DOHH2 (cell line): ENCODE measurements around the gene TIAM2.

Experiments used
- H3F3A ChIP-seq: fragments of 200-600 bp; sonication (generic), shearing (Covaris generic); 2 replicates; pipeline ENCODE4 v1.6.0; 2016; ENCODE audit warnings: antibody characterized with exemption, mild to moderate bottlenecking; ENCODE audit not compliant: control insufficient read depth, insufficient read depth
- H3K27ac ChIP-seq: fragments of 200-600 bp; sonication (generic); 2 replicates; pipeline ENCODE4 v1.5.1; 2014; ENCODE audit warnings: low read depth, mild to moderate bottlenecking, low read length, moderate library complexity
- H3K27me3 ChIP-seq: fragments of 200-600 bp; sonication (generic); 2 replicates; pipeline ENCODE4 v1.6.1; 2014; ENCODE audit warnings: mild to moderate bottlenecking, low read length, mixed read lengths; ENCODE audit not compliant: control insufficient read depth
- H3K36me3 ChIP-seq: fragments of 200-600 bp; sonication (generic); 2 replicates; pipeline ENCODE4 v1.6.1; 2014; ENCODE audit warnings: mild to moderate bottlenecking, low read length, moderate library complexity, mixed read lengths; ENCODE audit not compliant: control insufficient read depth
- H3K4me1 ChIP-seq: fragments of 200-600 bp; sonication (generic); 2 replicates; pipeline ENCODE4 v1.6.1; 2014; ENCODE audit warnings: mild to moderate bottlenecking, low read length, mixed read lengths; ENCODE audit not compliant: control insufficient read depth
- H3K4me2 ChIP-seq: fragments of 200-600 bp; sonication (generic); 2 replicates; pipeline ENCODE4 v1.6.0; 2014; ENCODE audit warnings: mild to moderate bottlenecking, low read length, moderate library complexity
- H3K4me3 ChIP-seq: fragments of 200-600 bp; sonication (generic); 2 replicates; pipeline ENCODE4 v1.5.1; 2014; ENCODE audit warnings: mild to moderate bottlenecking, low read length, mixed read lengths
- H3K79me2 ChIP-seq: fragments of 200-600 bp; sonication (generic); 2 replicates; pipeline ENCODE4 v1.6.1; 2014; ENCODE audit warnings: mild to moderate bottlenecking, low read length, mixed read lengths; ENCODE audit not compliant: control insufficient read depth
- H3K9me2 ChIP-seq: fragments of 200-600 bp; sonication (generic); replicated peaks from 2 replicates; pipeline ENCODE4 v1.6.1; 2014; ENCODE audit warnings: mild to moderate bottlenecking, low read length, mixed read lengths; ENCODE audit not compliant: control insufficient read depth
- H3K9me3 ChIP-seq: fragments of 200-600 bp; sonication (generic); 2 replicates; pipeline ENCODE4 v1.6.1; 2014; ENCODE audit warnings: antibody characterized with exemption, low read length, mixed read lengths; ENCODE audit not compliant: control insufficient read depth, insufficient read depth
- H4K20me1 ChIP-seq: fragments of 200-600 bp; sonication (generic); 2 replicates; pipeline ENCODE4 v1.6.0; 2014; ENCODE audit warnings: low read depth, mild to moderate bottlenecking, antibody characterized with exemption, low read length, moderate library complexity; ENCODE audit not compliant: control insufficient read depth, insufficient read depth
- EZH2phosphoT487 ChIP-seq: fragments of 200-600 bp; sonication (generic); IDR thresholded peaks from 2 replicates; pipeline ENCODE4 v1.6.1; 2017; ENCODE audit warnings: borderline replicate concordance, mild to moderate bottlenecking, antibody characterized with exemption, low read length, moderate library complexity, mixed read lengths
- TF ChIP-seq, protein P1 (sequence below): fragments of 200-600 bp; sonication (generic); IDR thresholded peaks from one replicate; pipeline ENCODE4 v1.5.1; 2014; ENCODE audit warnings: antibody characterized with exemption, mild to moderate bottlenecking, low read depth, low read length; ENCODE audit not compliant: poor library complexity, severe bottlenecking

Gene TIAM2

DNA sequence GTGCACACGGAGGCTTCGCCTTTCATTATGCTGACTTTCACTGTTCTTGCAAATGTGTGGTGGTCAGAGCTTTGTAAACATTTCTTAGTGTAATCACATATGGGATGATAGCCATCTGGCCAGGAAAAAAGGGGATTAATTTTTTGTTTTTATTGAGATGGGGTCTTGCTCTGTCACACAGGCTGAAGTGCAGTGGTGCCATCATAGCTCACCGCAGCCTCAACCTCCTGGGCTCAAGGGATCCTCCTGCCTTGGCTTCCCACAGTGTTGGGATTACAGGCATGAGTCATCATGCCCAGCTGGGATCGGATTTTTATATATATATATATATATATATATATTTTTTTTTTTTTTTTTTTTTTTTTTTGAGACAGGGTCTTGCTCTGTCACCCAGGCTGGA, 11.0 kb upstream of the TIAM2 start:
- H3K4me3 ChIP-seq: no peak overlapping the region
- no peak for TF ChIP-seq EZH2phosphoT487
- TF ChIP-seq, protein P1, sequence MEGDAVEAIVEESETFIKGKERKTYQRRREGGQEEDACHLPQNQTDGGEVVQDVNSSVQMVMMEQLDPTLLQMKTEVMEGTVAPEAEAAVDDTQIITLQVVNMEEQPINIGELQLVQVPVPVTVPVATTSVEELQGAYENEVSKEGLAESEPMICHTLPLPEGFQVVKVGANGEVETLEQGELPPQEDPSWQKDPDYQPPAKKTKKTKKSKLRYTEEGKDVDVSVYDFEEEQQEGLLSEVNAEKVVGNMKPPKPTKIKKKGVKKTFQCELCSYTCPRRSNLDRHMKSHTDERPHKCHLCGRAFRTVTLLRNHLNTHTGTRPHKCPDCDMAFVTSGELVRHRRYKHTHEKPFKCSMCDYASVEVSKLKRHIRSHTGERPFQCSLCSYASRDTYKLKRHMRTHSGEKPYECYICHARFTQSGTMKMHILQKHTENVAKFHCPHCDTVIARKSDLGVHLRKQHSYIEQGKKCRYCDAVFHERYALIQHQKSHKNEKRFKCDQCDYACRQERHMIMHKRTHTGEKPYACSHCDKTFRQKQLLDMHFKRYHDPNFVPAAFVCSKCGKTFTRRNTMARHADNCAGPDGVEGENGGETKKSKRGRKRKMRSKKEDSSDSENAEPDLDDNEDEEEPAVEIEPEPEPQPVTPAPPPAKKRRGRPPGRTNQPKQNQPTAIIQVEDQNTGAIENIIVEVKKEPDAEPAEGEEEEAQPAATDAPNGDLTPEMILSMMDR: no peak
- H3K9me3 ChIP-seq: no peaks in the 10 kb centered on the region
- no peaks in the 10 kb centered on the region for H3K4me1 ChIP-seq
- H3K27ac ChIP-seq: no peak overlapping the region
- H3K27me3 ChIP-seq: no peaks in the 10 kb centered on the region
- no peaks in the 10 kb centered on the region for H3K79me2 ChIP-seq
- no peaks in the 10 kb centered on the region for H3F3A ChIP-seq
- no peaks in the 10 kb centered on the region for H4K20me1 ChIP-seq
- no peaks in the 10 kb centered on the region for H3K9me2 ChIP-seq
- no peaks in the 10 kb centered on the region for H3K36me3 ChIP-seq
- H3K4me2 ChIP-seq: no peak overlapping the region

DNA sequence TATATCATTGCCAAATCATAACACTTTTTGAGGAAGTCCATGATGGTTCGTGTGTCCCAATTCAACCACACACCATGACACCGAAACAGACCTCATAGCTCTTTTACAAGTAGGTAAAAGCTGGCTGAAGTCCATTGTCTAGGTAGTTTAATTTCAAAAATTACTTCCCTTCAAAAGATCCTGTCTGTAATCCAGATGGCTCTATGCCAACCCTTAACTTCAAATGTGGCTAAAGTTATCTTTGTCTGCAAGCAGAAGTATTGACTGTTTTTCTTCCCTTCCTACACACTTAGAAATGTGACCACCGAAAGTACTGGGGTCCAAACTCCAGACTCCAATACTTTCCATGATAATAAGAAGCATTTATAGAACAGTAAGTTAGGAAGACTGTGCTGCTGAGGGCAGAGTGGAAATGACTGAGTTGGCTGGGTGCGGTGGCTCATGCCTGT, 8.3 kb upstream of the TIAM2 start:
- TF ChIP-seq EZH2phosphoT487: no peak
- TF ChIP-seq, protein P1: no peak
- Histone ChIP-seq H3K4me1 (no peaks in the 10 kb centered on the region), H3K27ac (no peak overlapping the region)

DNA sequence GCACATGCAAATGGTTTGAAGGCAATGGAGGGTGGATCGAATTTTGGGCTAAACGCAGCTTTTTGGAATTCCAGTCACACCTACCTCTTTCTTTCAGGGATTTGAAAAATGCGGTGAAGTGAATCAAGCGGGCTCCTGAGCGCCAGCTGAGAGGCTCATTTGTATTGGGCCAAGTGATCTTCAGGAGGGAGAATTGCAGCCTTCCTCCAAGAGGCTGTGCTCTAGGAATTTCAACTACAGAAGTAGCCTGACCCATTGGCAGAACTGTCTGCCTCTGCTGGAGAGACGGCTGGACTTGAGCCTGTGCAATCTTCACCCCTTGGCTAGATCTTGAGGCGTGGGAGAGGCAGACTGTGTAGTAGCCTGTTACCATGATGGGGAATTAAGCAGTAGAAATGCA, 5.7 kb upstream of the TIAM2 start:
- H3K79me2 ChIP-seq: no peaks in the 10 kb centered on the region
- H3K9me3 ChIP-seq: no peaks in the 10 kb centered on the region
- H3K4me3 ChIP-seq: no peak overlapping the region
- H3K36me3 ChIP-seq: no peaks in the 10 kb centered on the region
- no peak overlapping the region for H3K4me2 ChIP-seq
- no peak for TF ChIP-seq EZH2phosphoT487
- TF ChIP-seq, protein P1: no peak
- no peaks in the 10 kb centered on the region for H3K27me3 ChIP-seq
- H4K20me1 ChIP-seq: no peaks in the 10 kb centered on the region
- H3K27ac ChIP-seq: no peak overlapping the region
- no peaks in the 10 kb centered on the region for H3K9me2 ChIP-seq
- no peaks in the 10 kb centered on the region for H3F3A ChIP-seq
- H3K4me1 ChIP-seq: no peaks in the 10 kb centered on the region

More for the DNA sequence above, 8.3 kb upstream of the TIAM2 start:
- no peaks in the 10 kb centered on the region for H3F3A ChIP-seq
- no peaks in the 10 kb centered on the region for H3K79me2 ChIP-seq
- H4K20me1 ChIP-seq: no peaks in the 10 kb centered on the region
- no peaks in the 10 kb centered on the region for H3K36me3 ChIP-seq
- H3K4me2 ChIP-seq: no peak overlapping the region
- no peak overlapping the region for H3K4me3 ChIP-seq
- no peaks in the 10 kb centered on the region for H3K9me3 ChIP-seq
- no peaks in the 10 kb centered on the region for H3K27me3 ChIP-seq
- no peaks in the 10 kb centered on the region for H3K9me2 ChIP-seq
